IPS-20b (cell line): ENCODE data around the gene TFCP2L1.

ENCODE experiments used
- H3K27ac ChIP-seq: one replicate; pipeline ENCODE4 v1.5.1; 2013; ENCODE audit warnings: low read length
- H3K27me3 ChIP-seq: 2 replicates; pipeline ENCODE4 v1.6.1; 2013; ENCODE audit warnings: mild to moderate bottlenecking, low read length, inconsistent platforms; ENCODE audit not compliant: insufficient read depth
- H3K36me3 ChIP-seq: 2 replicates; pipeline ENCODE4 v1.6.1; 2013; ENCODE audit warnings: low read depth, mild to moderate bottlenecking, inconsistent platforms, low read length, moderate library complexity; ENCODE audit not compliant: insufficient read depth
- H3K4me1 ChIP-seq: 2 replicates; pipeline ENCODE4 v1.6.1; 2013; ENCODE audit warnings: mild to moderate bottlenecking, control low read depth, inconsistent platforms, low read length, moderate library complexity; ENCODE audit not compliant: insufficient read depth
- H3K4me3 ChIP-seq: 2 replicates; pipeline ENCODE4 v1.5.1; 2013; ENCODE audit warnings: mild to moderate bottlenecking, low read length, inconsistent platforms
- H3K9ac ChIP-seq: 2 replicates; pipeline ENCODE4 v1.6.1; 2013; ENCODE audit warnings: low read depth, mild to moderate bottlenecking, inconsistent platforms, low read length, moderate library complexity
- H3K9me3 ChIP-seq: 2 replicates; pipeline ENCODE4 v1.6.1; 2013; ENCODE audit warnings: mild to moderate bottlenecking, low read depth, low read length, inconsistent platforms; ENCODE audit not compliant: insufficient read depth

Gene TFCP2L1

DNA sequence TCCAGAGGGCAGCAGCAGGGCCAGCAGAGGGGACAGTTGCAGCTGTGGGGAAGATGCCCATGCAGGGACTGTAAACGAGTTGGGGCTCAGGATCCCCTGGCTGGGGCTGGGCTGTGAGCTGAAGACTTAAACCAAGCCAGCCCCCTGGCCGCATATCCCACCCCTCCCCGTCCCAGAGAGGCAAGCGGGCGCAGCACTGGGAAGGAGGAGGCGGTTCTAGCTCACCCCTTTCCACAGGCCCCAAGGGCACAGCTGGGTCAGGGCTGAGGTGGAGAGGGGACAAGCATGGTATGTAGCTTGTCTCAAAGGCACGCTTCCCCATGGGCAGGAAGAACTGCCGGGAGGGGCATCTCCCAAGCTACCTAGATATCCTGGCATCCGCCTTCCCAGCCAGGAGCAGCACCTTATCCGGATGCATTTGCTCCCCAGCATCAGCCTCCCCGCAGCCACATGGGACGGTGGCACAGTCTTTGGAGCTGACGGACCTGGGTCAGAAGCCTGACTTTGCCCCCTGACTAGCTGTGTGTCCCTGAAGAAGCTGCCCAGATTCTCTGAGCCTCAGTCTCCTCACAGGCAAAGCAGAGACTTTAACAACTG, 75.9 kb downstream of the TFCP2L1 start:
- Histone ChIP-seq H3K9me3 (no peaks in the 10 kb centered on the region), H3K4me3 (no peak overlapping the region), H3K27me3 (no peaks in the 10 kb centered on the region), H3K27ac (no peak overlapping the region), H3K9ac (no peak overlapping the region), H3K36me3 (no peaks in the 10 kb centered on the region), H3K4me1 (no peaks in the 10 kb centered on the region)

DNA sequence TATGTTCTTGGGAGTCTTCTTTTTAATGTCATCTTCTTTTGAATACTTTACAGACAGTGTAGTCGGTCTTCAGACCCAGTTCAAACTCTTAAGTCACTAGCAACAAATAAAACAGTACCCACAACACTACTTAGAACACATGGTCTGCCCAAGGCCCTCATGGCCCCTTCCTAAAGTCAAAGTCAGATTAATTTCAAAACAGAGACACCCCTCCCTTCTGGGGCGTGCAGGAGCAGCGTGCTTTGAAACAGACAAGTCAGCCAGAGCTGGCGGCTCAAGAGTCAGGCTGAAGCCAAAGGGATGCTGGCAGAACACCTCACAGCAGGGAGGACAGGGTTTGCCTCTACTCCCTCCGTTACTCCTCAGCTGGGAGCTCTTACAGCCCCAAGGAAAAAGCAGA, 77.5 kb downstream of the TFCP2L1 start:
- H3K9ac ChIP-seq, result no peak overlapping the region
- H3K27ac ChIP-seq, result no peak overlapping the region
- H3K27me3 ChIP-seq, result no peaks in the 10 kb centered on the region
- H3K9me3 ChIP-seq, result no peaks in the 10 kb centered on the region
- H3K4me3 ChIP-seq, result no peak overlapping the region
- no peaks in the 10 kb centered on the region for H3K4me1 ChIP-seq
- no peaks in the 10 kb centered on the region for H3K36me3 ChIP-seq

DNA sequence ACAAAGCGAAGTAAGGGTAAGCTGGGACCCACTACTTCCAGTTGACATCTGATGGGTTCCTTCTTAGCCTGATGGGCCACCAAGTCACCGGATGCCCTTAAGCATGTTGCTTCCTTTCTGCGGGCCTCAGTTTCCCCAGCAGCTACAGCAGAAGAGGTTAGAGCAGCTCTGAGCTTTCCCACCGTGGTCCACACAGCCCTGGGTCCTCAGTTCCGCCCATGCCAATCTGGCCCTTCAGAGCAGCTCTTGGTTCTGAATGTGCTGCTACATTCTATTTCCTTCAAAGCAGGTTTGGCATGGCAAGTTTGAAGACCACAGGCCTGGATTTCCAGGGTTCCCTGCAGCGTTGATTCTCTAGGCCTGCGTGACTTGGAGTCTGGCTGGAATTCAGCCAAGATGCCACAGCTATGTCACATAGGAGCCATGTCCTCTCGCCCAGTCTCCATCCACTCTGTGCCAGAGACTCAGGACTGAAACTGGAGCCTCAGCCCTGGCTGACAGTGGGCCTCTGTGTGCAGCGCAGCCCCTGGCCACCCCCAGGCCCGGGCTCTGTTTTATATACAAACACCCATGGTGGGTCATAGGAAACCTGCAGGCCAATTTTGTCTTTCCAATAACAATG, 79.6 kb downstream of the TFCP2L1 start:
- H3K9me3 ChIP-seq, result no peaks in the 10 kb centered on the region
- no peaks in the 10 kb centered on the region for H3K27me3 ChIP-seq
- no peaks in the 10 kb centered on the region for H3K36me3 ChIP-seq
- no peak overlapping the region for H3K4me3 ChIP-seq
- H3K9ac ChIP-seq, result no peak overlapping the region
- H3K4me1 ChIP-seq, result no peaks in the 10 kb centered on the region
- no peak overlapping the region for H3K27ac ChIP-seq

GRCh38 chr2:121203591-121204249, 81.3 kb downstream of the TFCP2L1 start:
- Histone ChIP-seq H3K27ac (no peak overlapping the region), H3K4me1 (no peaks in the 10 kb centered on the region), H3K27me3 (no peaks in the 10 kb centered on the region; the same call in 1 of the 2 replicates), H3K9ac (no peak overlapping the region), H3K9me3 (no peaks in the 10 kb centered on the region), H3K36me3 (no peaks in the 10 kb centered on the region), H3K4me3 (no peak overlapping the region)

DNA sequence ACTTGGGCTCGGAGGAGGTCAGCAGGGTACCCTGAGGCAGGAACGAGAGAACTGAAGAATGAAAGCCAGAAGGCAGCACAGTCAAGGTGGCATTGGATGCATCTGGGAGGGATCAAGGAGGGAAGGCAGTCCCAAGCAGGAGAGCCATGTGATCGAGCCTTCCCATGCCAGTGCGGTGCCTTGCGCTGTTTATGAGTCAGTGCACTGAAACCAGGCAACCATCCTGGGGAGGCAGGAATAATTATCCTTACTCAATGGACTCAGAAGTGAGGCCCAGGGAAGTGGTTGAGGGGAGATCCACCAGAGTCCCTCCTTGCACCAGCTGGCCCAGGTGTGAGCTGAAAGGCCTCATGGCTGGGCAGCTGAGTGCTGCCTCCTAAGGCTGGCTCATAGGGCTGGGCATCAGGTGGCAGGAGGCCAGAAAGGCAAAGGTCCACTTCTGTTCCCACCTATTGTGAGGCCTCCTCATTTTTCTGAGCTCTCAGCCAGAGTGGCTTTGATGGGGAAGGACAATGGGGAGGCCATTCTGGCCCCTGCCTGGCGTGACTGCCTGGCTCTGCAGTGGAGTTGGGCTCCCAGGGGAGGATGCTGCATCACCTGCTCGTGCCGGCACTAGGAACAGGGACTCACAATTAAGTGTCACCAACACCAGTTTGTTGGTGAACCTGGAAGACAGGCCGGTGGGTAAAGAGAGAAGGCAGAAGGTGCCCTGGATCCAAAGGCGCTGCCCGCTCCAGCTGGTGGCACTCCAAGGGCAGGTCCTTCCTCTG, 82.3 kb downstream of the TFCP2L1 start:
- H3K4me3 ChIP-seq, result no peak overlapping the region
- H3K4me1 ChIP-seq, result no peaks in the 10 kb centered on the region
- no peak overlapping the region for H3K9ac ChIP-seq
- no peak overlapping the region for H3K27ac ChIP-seq
- H3K27me3 ChIP-seq, result no peaks in the 10 kb centered on the region; the same call in 1 of the 2 replicates
- H3K36me3 ChIP-seq, result no peaks in the 10 kb centered on the region
- H3K9me3 ChIP-seq, result no peaks in the 10 kb centered on the region

- Histone ChIP-seq H3K27me3 (no peaks in the 10 kb centered on the region; the same call in 1 of the 2 replicates), H3K9ac (no peak overlapping the region), H3K4me1 (no peaks in the 10 kb centered on the region), H3K9me3 (no peaks in the 10 kb centered on the region), H3K4me3 (no peak overlapping the region), H3K27ac (no peak overlapping the region), H3K36me3 (no peaks in the 10 kb centered on the region)
These were observed 83.2 kb downstream of the TFCP2L1 start for GRCh38 chr2:121201796-121202195.

GRCh38 chr2:121200419-121201315, 84.3 kb downstream of the TFCP2L1 start:
- H3K36me3 ChIP-seq, result no peaks in the 10 kb centered on the region
- H3K27me3 ChIP-seq, result no peaks in the 10 kb centered on the region; the same call in 1 of the 2 replicates
- H3K9ac ChIP-seq, result no peak overlapping the region
- H3K9me3 ChIP-seq, result no peaks in the 10 kb centered on the region
- H3K27ac ChIP-seq, result no peak overlapping the region
- no peak overlapping the region for H3K4me3 ChIP-seq
- no peaks in the 10 kb centered on the region for H3K4me1 ChIP-seq

DNA sequence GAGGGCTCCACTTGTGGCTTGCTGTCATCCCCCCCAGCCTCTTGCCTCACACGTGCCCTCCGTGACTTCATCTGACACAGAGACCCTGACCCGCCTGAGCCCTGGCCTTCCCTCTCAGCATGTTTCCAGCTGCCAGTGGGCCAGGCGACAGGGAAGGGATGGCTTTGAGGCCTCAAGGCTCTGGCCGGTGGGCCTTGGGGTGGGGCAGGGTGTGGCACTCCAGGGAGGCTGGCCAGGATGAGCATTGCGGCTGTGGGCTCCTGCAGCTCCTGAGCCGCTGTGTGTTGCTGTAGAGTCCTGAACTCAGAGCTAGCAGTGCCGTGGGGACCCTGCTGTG, 85.0 kb downstream of the TFCP2L1 start:
- H3K4me1 ChIP-seq, result no peaks in the 10 kb centered on the region
- no peak overlapping the region for H3K9ac ChIP-seq
- H3K4me3 ChIP-seq, result no peak overlapping the region
- no peaks in the 10 kb centered on the region for H3K36me3 ChIP-seq
- H3K9me3 ChIP-seq, result no peaks in the 10 kb centered on the region
- no peaks in the 10 kb centered on the region; the same call in 1 of the 2 replicates for H3K27me3 ChIP-seq
- H3K27ac ChIP-seq, result no peak overlapping the region

DNA sequence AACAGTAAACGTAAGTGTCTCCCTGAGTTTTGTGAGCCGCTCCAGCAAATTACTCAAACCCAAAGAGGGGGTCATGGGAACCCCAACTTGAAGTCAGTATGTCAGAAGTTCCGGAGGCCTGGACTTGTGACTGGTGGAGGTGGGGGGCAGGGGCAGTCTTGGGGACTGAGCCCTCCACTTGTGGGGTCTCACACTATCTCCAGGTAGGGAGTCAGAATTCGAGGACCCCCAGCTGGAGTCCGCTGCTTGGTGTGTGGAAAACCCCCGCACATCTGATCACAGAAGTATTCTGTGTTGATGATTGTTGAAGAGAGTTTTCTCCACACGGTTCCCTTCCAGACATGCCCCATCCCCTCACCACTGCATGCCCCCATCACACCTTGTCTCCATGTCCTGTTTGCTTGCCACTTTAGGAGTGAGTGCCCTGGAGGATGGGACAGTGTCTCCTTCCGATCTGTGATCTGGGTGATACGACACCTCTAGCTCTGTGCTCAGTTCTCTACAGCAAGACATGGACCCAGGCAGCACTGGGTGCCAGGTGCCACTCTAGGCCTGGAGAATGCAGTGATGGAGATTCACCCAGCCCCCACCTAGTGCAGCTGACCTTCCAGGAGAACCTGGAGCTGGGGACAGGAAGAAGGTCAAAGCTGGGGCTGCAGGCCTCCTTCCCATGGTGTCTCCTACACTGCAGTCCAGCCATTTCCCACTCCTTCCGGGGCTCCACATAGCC, 85.6 kb downstream of the TFCP2L1 start:
- Histone ChIP-seq H3K36me3 (no peaks in the 10 kb centered on the region), H3K4me3 (no peak overlapping the region), H3K27ac (no peak overlapping the region)

GRCh38 chr2:121197369-121198091, 87.5 kb downstream of the TFCP2L1 start:
- Histone ChIP-seq H3K4me3 (no peak overlapping the region), H3K9me3 (no peaks in the 10 kb centered on the region), H3K4me1 (no peaks in the 10 kb centered on the region), H3K27ac (no peak overlapping the region), H3K27me3 (no peaks in the 10 kb centered on the region; the same call in 1 of the 2 replicates), H3K36me3 (no peaks in the 10 kb centered on the region), H3K9ac (no peak overlapping the region)

More for the DNA sequence above, 85.6 kb downstream of the TFCP2L1 start:
- no peaks in the 10 kb centered on the region for H3K9me3 ChIP-seq
- H3K4me1 ChIP-seq, result no peaks in the 10 kb centered on the region
- no peaks in the 10 kb centered on the region; the same call in 1 of the 2 replicates for H3K27me3 ChIP-seq
- H3K9ac ChIP-seq, result no peak overlapping the region
